ENCODE results near the gene TULP3.

Gene TULP3

GRCh38 chr12:2890388-2891239, at the start of gene TULP3 (continued):
- no peak for TF ChIP-seq ZNF677 (tag by site-specific recombination; IDR thresholded peaks at IDR 0.05)
- TF ChIP-seq WT1 (tag by site-specific recombination; IDR thresholded peaks at IDR 0.05), result peak; percentile 40; the same call in 1 of the 2 replicates
- TF ChIP-seq EGR2 (tag by site-specific recombination; IDR thresholded peaks at IDR 0.05; ENCODE audit: low read depth), result no peak
- no peak for TF ChIP-seq ZNF157 (tag by site-specific recombination; IDR thresholded peaks at IDR 0.05)
- TF ChIP-seq ZNF10 (tag by site-specific recombination; IDR thresholded peaks at IDR 0.05), result peak; percentile 54; the same call in 1 of the 2 replicates
- TF ChIP-seq KLF16 (tag by site-specific recombination; IDR thresholded peaks at IDR 0.05), result peak; percentile 66; the same call in 1 of the 2 replicates
- TF ChIP-seq ZXDB (tag by site-specific recombination; IDR thresholded peaks at IDR 0.05), result peak; percentile 35
- no peak for TF ChIP-seq ZNF623 (tag by site-specific recombination; IDR thresholded peaks at IDR 0.05)
- TF ChIP-seq ZBTB7A (tag by site-specific recombination; IDR thresholded peaks at IDR 0.05; ENCODE audit: low read depth), result peak; percentile 82; the same call in 1 of the 2 replicates
- peak; percentile 45; the same call in 1 of the 2 replicates for TF ChIP-seq ZNF629 (tag by site-specific recombination; IDR thresholded peaks at IDR 0.05)
- TF ChIP-seq ZNF423 (tag by site-specific recombination; IDR thresholded peaks at IDR 0.05), result peak; percentile 44
- TF ChIP-seq ZNF549 (tag by site-specific recombination; IDR thresholded peaks at IDR 0.05), result no peak
- no peak for TF ChIP-seq TRIM28 (IDR thresholded peaks at IDR 0.05; ENCODE audit: borderline replicate concordance, low read length)
- TF ChIP-seq KLF7 (tag by site-specific recombination; IDR thresholded peaks at IDR 0.05; ENCODE audit: borderline replicate concordance), result 0 out of 2 replicates have a peak, but pooled peaks have one; percentile 10
- TF ChIP-seq, protein P1, sequence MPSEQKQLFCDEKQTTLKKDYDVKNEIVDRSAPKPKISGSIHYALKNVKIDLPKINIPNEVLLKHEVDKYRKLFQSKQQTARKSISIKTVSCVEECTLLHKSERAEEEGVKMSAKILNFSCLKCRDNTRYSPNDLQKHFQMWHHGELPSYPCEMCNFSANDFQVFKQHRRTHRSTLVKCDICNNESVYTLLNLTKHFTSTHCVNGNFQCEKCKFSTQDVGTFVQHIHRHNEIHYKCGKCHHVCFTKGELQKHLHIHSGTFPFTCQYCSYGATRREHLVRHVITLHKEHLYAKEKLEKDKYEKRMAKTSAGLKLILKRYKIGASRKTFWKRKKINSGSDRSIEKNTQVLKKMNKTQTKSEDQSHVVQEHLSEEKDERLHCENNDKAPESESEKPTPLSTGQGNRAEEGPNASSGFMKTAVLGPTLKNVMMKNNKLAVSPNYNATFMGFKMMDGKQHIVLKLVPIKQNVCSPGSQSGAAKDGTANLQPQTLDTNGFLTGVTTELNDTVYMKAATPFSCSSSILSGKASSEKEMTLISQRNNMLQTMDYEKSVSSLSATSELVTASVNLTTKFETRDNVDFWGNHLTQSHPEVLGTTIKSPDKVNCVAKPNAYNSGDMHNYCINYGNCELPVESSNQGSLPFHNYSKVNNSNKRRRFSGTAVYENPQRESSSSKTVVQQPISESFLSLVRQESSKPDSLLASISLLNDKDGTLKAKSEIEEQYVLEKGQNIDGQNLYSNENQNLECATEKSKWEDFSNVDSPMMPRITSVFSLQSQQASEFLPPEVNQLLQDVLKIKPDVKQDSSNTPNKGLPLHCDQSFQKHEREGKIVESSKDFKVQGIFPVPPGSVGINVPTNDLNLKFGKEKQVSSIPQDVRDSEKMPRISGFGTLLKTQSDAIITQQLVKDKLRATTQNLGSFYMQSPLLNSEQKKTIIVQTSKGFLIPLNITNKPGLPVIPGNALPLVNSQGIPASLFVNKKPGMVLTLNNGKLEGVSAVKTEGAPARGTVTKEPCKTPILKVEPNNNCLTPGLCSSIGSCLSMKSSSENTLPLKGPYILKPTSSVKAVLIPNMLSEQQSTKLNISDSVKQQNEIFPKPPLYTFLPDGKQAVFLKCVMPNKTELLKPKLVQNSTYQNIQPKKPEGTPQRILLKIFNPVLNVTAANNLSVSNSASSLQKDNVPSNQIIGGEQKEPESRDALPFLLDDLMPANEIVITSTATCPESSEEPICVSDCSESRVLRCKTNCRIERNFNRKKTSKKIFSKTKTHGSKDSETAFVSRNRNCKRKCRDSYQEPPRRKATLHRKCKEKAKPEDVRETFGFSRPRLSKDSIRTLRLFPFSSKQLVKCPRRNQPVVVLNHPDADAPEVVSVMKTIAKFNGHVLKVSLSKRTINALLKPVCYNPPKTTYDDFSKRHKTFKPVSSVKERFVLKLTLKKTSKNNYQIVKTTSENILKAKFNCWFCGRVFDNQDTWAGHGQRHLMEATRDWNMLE (tag by site-specific recombination; conservative IDR thresholded peaks at IDR 0.05; ENCODE audit: low read depth), result no peak
- no peak for TF ChIP-seq ZNF596 (tag by site-specific recombination; IDR thresholded peaks at IDR 0.05)
- peak; percentile 40 for TF ChIP-seq KLF8 (tag by site-specific recombination; IDR thresholded peaks at IDR 0.05)
- no peak for TF ChIP-seq HOXA7 (CRISPR knock-in tag; IDR thresholded peaks at IDR 0.05; ENCODE audit: borderline replicate concordance)
- peak; percentile 76; the same call in 1 of the 2 replicates for TF ChIP-seq ZNF777 (tag by site-specific recombination; IDR thresholded peaks at IDR 0.05; ENCODE audit: borderline replicate concordance)
- TF ChIP-seq ZNF140 (tag by site-specific recombination; IDR thresholded peaks at IDR 0.05), result no peak
- no peak; the same call in 1 of the 2 replicates for TF ChIP-seq ZNF785 (tag by site-specific recombination; IDR thresholded peaks at IDR 0.05)
- TF ChIP-seq SCRT1 (tag by site-specific recombination; IDR thresholded peaks at IDR 0.05; ENCODE audit: borderline replicate concordance), result no peak
- TF ChIP-seq ZNF335 (tag by site-specific recombination; conservative IDR thresholded peaks at IDR 0.05), result peak; percentile 96
- peak; percentile 44 for TF ChIP-seq YY1 (tag by site-specific recombination; IDR thresholded peaks at IDR 0.05)
- no peak for TF ChIP-seq ZNF202 (tag by site-specific recombination; IDR thresholded peaks at IDR 0.05; ENCODE audit: borderline replicate concordance)
- no peak for TF ChIP-seq ZNF626 (tag by site-specific recombination; IDR thresholded peaks at IDR 0.05)
- peak; percentile 33; the same call in 1 of the 2 replicates for TF ChIP-seq ZNF561 (tag by site-specific recombination; IDR thresholded peaks at IDR 0.05; ENCODE audit: borderline replicate concordance)
- no peak for TF ChIP-seq ZNF350 (tag by site-specific recombination; IDR thresholded peaks at IDR 0.05)
- TF ChIP-seq, protein P2, sequence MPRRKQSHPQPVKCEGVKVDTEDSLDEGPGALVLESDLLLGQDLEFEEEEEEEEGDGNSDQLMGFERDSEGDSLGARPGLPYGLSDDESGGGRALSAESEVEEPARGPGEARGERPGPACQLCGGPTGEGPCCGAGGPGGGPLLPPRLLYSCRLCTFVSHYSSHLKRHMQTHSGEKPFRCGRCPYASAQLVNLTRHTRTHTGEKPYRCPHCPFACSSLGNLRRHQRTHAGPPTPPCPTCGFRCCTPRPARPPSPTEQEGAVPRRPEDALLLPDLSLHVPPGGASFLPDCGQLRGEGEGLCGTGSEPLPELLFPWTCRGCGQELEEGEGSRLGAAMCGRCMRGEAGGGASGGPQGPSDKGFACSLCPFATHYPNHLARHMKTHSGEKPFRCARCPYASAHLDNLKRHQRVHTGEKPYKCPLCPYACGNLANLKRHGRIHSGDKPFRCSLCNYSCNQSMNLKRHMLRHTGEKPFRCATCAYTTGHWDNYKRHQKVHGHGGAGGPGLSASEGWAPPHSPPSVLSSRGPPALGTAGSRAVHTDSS (tag by site-specific recombination; IDR thresholded peaks at IDR 0.05), result no peak
- no peak for TF ChIP-seq ZFP3 (tag by site-specific recombination; IDR thresholded peaks at IDR 0.05; ENCODE audit: low read depth)
- TF ChIP-seq ZNF416 (tag by site-specific recombination; IDR thresholded peaks at IDR 0.05), result no peak
- TF ChIP-seq, protein P3, sequence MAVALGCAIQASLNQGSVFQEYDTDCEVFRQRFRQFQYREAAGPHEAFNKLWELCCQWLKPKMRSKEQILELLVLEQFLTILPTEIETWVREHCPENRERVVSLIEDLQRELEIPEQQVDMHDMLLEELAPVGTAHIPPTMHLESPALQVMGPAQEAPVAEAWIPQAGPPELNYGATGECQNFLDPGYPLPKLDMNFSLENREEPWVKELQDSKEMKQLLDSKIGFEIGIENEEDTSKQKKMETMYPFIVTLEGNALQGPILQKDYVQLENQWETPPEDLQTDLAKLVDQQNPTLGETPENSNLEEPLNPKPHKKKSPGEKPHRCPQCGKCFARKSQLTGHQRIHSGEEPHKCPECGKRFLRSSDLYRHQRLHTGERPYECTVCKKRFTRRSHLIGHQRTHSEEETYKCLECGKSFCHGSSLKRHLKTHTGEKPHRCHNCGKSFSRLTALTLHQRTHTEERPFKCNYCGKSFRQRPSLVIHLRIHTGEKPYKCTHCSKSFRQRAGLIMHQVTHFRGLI (tag by site-specific recombination; IDR thresholded peaks at IDR 0.05), result peak; percentile 16
- TF ChIP-seq ZNF621 (tag by site-specific recombination; IDR thresholded peaks at IDR 0.05), result no peak
- peak; percentile 80 for TF ChIP-seq ZNF660 (tag by site-specific recombination; IDR thresholded peaks at IDR 0.05)
